ENCODE measurements around the gene TNRC18. TPM values are rescaled to one million over a fixed set of nuclear protein-coding genes. Genes with fewer than 3 reads are reported as not detected.

Gene TNRC18
- total and polyA plus RNA-seq, 2 donors (not counting 1 experiment from before 2014, with no cell fraction given): 17.8 to 75.0 TPM

GRCh38 chr7:5302577-5302976, 121.1 kb downstream of the TNRC18 start:
- peaks cover 0 to 7% (median 0%) of the 10 kb centered on the region in 3 donors for H3K9me3 ChIP-seq (ENCODE audit: control extremely low read depth in 1 of 3, control insufficient read depth in 2 of 3, insufficient read depth in 1 of 3, low read length in 2 of 3)
- 82% methylated on average over 25 of the region's 25 CpGs for WGBS (ENCODE audit: insufficient coverage)
- DNase-seq: no peak
- no peak overlapping the region for H3K4me3 Mint-ChIP-seq
- no peaks in the 10 kb centered on the region for H3K4me1 Mint-ChIP-seq
- peaks cover 0 to 14% (median 2%) of the 10 kb centered on the region in 4 experiments for H3K27me3 ChIP-seq (replicated peaks in 1 of 4; ENCODE audit: control extremely low read depth in 1 of 4, control insufficient read depth in 3 of 4, insufficient read depth in 4 of 4, low read length in 3 of 4)
- no peak overlapping the region for H3K4me3 ChIP-seq (ENCODE audit: control extremely low read depth in 1 of 5, extremely low read depth in 1 of 5, insufficient read depth in 1 of 5, low read depth in 2 of 5, low read length in 4 of 5)
- CTCF ChIA-PET: no interaction called here
- intact Hi-C loops (cut with micrococcal nuclease): no loop called here
- H3K4me1 ChIP-seq (ENCODE audit: control insufficient read depth in 2 of 2, insufficient read depth in 2 of 2, low read length in 2 of 2): peaks cover under 1 to 3% of the 10 kb centered on the region in 2 donors
- ATAC-seq (ENCODE audit: low read depth): no peak
- TF ChIP-seq CTCF (IDR thresholded peaks at IDR 0.05): no peak
- no peak for TF ChIP-seq EZH2 (IDR thresholded peaks at IDR 0.05; ENCODE audit: borderline replicate concordance, insufficient read depth, low read depth, low read length, poor library complexity, severe bottlenecking)
- H3K36me3 ChIP-seq (replicated peaks in 1 of 2; ENCODE audit: control extremely low read depth in 1 of 2, control insufficient read depth in 1 of 2, extremely low read depth in 1 of 2, insufficient read depth in 2 of 2, low read length in 1 of 2): no peaks in the 10 kb centered on the region
- H2AFZ ChIP-seq (ENCODE audit: insufficient read depth, low read depth, low read length, poor library complexity, severe bottlenecking): no peak overlapping the region
- no peaks in the 10 kb centered on the region for H3K9me3 Mint-ChIP-seq (ENCODE audit: insufficient read depth)
- no peaks in the 10 kb centered on the region for H3K79me2 ChIP-seq (ENCODE audit: control insufficient read depth, insufficient read depth, low read length)
- H3K27ac Mint-ChIP-seq: no peak overlapping the region
- H3K27ac ChIP-seq (ENCODE audit: low read length in 2 of 2): no peak overlapping the region
- POLR2A ChIA-PET: no interaction called here
- H3K9ac ChIP-seq (ENCODE audit: low read length): no peak overlapping the region
- no peaks in the 10 kb centered on the region for H4K20me1 ChIP-seq (ENCODE audit: control insufficient read depth, insufficient read depth, low read length, poor library complexity, severe bottlenecking)
- no peak overlapping the region for H3K4me2 ChIP-seq (replicated peaks; ENCODE audit: low read depth, low read length, poor library complexity, severe bottlenecking)
- peaks cover 10% of the 10 kb centered on the region for H3K27me3 Mint-ChIP-seq

GRCh38 chr7:5300366-5300765, 123.3 kb downstream of the TNRC18 start:
- no peaks in the 10 kb centered on the region for H3K36me3 ChIP-seq (replicated peaks in 1 of 2; ENCODE audit: control extremely low read depth in 1 of 2, control insufficient read depth in 1 of 2, extremely low read depth in 1 of 2, insufficient read depth in 2 of 2, low read length in 1 of 2)
- H3K4me3 ChIP-seq (ENCODE audit: control extremely low read depth in 1 of 5, extremely low read depth in 1 of 5, insufficient read depth in 1 of 5, low read depth in 2 of 5, low read length in 4 of 5): no peak overlapping the region
- Mint-ChIP-seq H3K27ac (no peak overlapping the region), H3K4me1 (peaks cover 11% of the 10 kb centered on the region), H3K4me3 (no peak overlapping the region), H3K27me3 (peaks cover 22% of the 10 kb centered on the region), H3K9me3 (ENCODE audit: insufficient read depth) (no peaks in the 10 kb centered on the region)
- peaks cover 11 to 13% of the 10 kb centered on the region in 2 donors for H3K4me1 ChIP-seq (ENCODE audit: control insufficient read depth in 2 of 2, insufficient read depth in 2 of 2, low read length in 2 of 2)
- H2AFZ ChIP-seq (ENCODE audit: insufficient read depth, low read depth, low read length, poor library complexity, severe bottlenecking): no peak overlapping the region
- 93% methylated on average over 16 of the region's 24 CpGs for WGBS (ENCODE audit: insufficient coverage)
- DNase-seq (no peak), ATAC-seq (ENCODE audit: low read depth) (no peak)
- H3K79me2 ChIP-seq (ENCODE audit: control insufficient read depth, insufficient read depth, low read length): no peaks in the 10 kb centered on the region
- ChIA-PET CTCF (no interaction called here), POLR2A (no interaction called here)
- peaks cover 0 to 12% (median 0%) of the 10 kb centered on the region in 3 donors for H3K9me3 ChIP-seq (ENCODE audit: control extremely low read depth in 1 of 3, control insufficient read depth in 2 of 3, insufficient read depth in 1 of 3, low read length in 2 of 3)
- H4K20me1 ChIP-seq (ENCODE audit: control insufficient read depth, insufficient read depth, low read length, poor library complexity, severe bottlenecking): no peaks in the 10 kb centered on the region
- H3K4me2 ChIP-seq (replicated peaks; ENCODE audit: low read depth, low read length, poor library complexity, severe bottlenecking): no peak overlapping the region
- no peak overlapping the region for H3K27ac ChIP-seq (ENCODE audit: low read length in 2 of 2)
- intact Hi-C loops (cut with micrococcal nuclease): no loop called here
- peaks cover 0 to 26% (median 2%) of the 10 kb centered on the region in 4 experiments for H3K27me3 ChIP-seq (replicated peaks in 1 of 4; ENCODE audit: control extremely low read depth in 1 of 4, control insufficient read depth in 3 of 4, insufficient read depth in 4 of 4, low read length in 3 of 4)
- no peak overlapping the region for H3K9ac ChIP-seq (ENCODE audit: low read length)
- TF ChIP-seq CTCF (IDR thresholded peaks at IDR 0.05) (no peak), EZH2 (IDR thresholded peaks at IDR 0.05; ENCODE audit: borderline replicate concordance, insufficient read depth, low read depth, low read length, poor library complexity, severe bottlenecking) (no peak)

Data from B cell (primary cell).